Loucy (cell line): ENCODE data around the gene AP2A1.
"Not testable (repeated sequence)": the region's sequence is repeated elsewhere in the genome, so short reads cannot be mapped to it uniquely, and the experiment has no call there.

Source experiments
- H2AFZ ChIP-seq: fragments of 200-600 bp; sonication (generic); 2 replicates; pipeline ENCODE4 v1.6.0; 2016; ENCODE audit warnings: antibody characterized with exemption, mild to moderate bottlenecking, low read length, moderate library complexity
- H3F3A ChIP-seq: fragments of 200-600 bp; 2 replicates; pipeline ENCODE4 v1.6.0; 2016; ENCODE audit warnings: antibody characterized with exemption, low read depth, mild to moderate bottlenecking
- H3K27me3 ChIP-seq: fragments of 200-600 bp; sonication (generic); 2 replicates; pipeline ENCODE4 v1.6.1; 2014; ENCODE audit warnings: low read length, mild to moderate bottlenecking; ENCODE audit not compliant: insufficient read depth, poor library complexity, severe bottlenecking
- H3K36me3 ChIP-seq: fragments of 200-600 bp; sonication (generic); 2 replicates; pipeline ENCODE4 v1.6.1; 2016; ENCODE audit warnings: low read length; ENCODE audit not compliant: insufficient read depth
- H3K4me1 ChIP-seq: fragments of 200-600 bp; sonication (generic); 2 replicates; pipeline ENCODE4 v1.5.1; 2014; ENCODE audit warnings: low read length, mild to moderate bottlenecking; ENCODE audit not compliant: insufficient read depth, poor library complexity, severe bottlenecking
- H3K4me2 ChIP-seq: fragments of 200-600 bp; sonication (generic); 2 replicates; pipeline ENCODE4 v1.6.0; 2014; ENCODE audit warnings: antibody characterized with exemption, low read length, low read depth, mild to moderate bottlenecking; ENCODE audit not compliant: poor library complexity, severe bottlenecking
- H3K4me3 ChIP-seq: fragments of 200-600 bp; sonication (generic); 2 replicates; pipeline ENCODE4 v1.5.1; 2014; ENCODE audit warnings: low read length, mild to moderate bottlenecking, mixed read lengths; ENCODE audit not compliant: poor library complexity, severe bottlenecking
- H3K79me2 ChIP-seq: fragments of 200-600 bp; sonication (generic); 2 replicates; pipeline ENCODE4 v1.6.1; 2014; ENCODE audit warnings: low read length; ENCODE audit not compliant: insufficient read depth
- H3K9ac ChIP-seq: fragments of 200-600 bp; sonication (generic); 2 replicates; pipeline ENCODE4 v1.6.0; 2014; ENCODE audit warnings: mild to moderate bottlenecking, low read depth, low read length, moderate library complexity; ENCODE audit not compliant: poor library complexity, severe bottlenecking
- H3K9me2 ChIP-seq: fragments of 200-600 bp; sonication (generic); replicated peaks from 2 replicates; pipeline ENCODE4 v1.6.1; 2016; ENCODE audit warnings: low read depth, low read length, mixed read lengths
- H3K9me3 ChIP-seq: fragments of 200-600 bp; sonication (generic); 2 replicates; pipeline ENCODE4 v1.6.1; 2014; ENCODE audit warnings: mild to moderate bottlenecking, antibody characterized with exemption, low read length, low read depth; ENCODE audit not compliant: insufficient read depth
- H4K20me1 ChIP-seq: fragments of 200-600 bp; sonication (generic); 2 replicates; pipeline ENCODE4 v1.6.0; 2014; ENCODE audit warnings: antibody characterized with exemption, low read length, mild to moderate bottlenecking; ENCODE audit not compliant: insufficient read depth, poor library complexity, severe bottlenecking
- CTCF ChIP-seq: fragments of 200-600 bp; sonication (generic); conservative IDR thresholded peaks from 2 replicates; pipeline ENCODE4 v1.5.1; 2014; ENCODE audit warnings: mild to moderate bottlenecking, antibody characterized with exemption, low read length
- EZH2phosphoT487 ChIP-seq: fragments of 200-600 bp; IDR thresholded peaks from 2 replicates; pipeline ENCODE4 v1.6.1; 2018; ENCODE audit warnings: antibody characterized with exemption, mild to moderate bottlenecking, moderate library complexity, borderline replicate concordance

Gene AP2A1

GRCh38 chr19:49766930-49767299, at the start of gene AP2A1:
Gene AP2A1, plus strand, starts transcription at chr19:49767001. Its CDS starts 133 bp downstream, at chr19:49767134.
- Histone ChIP-seq H3K9ac (peak within 1 kb of the TSS; percentile 99), H3K36me3 (no peaks in the 10 kb centered on the region), H3K4me3 (peak within 1 kb of the TSS; percentile 100), H4K20me1 (peaks cover 17% of the 10 kb centered on the region), H3K9me2 (no peaks in the 10 kb centered on the region), H3K4me2 (peak within 1 kb of the TSS; percentile 100), H2AFZ (peak within 1 kb of the TSS; percentile 98), H3K4me1 (peaks cover 27% of the 10 kb centered on the region), H3K9me3 (no peaks in the 10 kb centered on the region), H3K27me3 (no peaks in the 10 kb centered on the region), H3K79me2 (peaks cover 35% of the 10 kb centered on the region), H3F3A (no peaks in the 10 kb centered on the region)
- no peak for TF ChIP-seq EZH2phosphoT487
- no peak for TF ChIP-seq CTCF

- no peaks in the 10 kb centered on the region for H3K9me2 ChIP-seq
- H3K27me3 ChIP-seq: no peaks in the 10 kb centered on the region
- H3K36me3 ChIP-seq: no peaks in the 10 kb centered on the region
- H3K9ac ChIP-seq: no peak overlapping the region
- H4K20me1 ChIP-seq: no peaks in the 10 kb centered on the region
- H3K4me1 ChIP-seq: no peaks in the 10 kb centered on the region
- no peak overlapping the region for H3K4me2 ChIP-seq
- no peaks in the 10 kb centered on the region for H3K79me2 ChIP-seq
- H2AFZ ChIP-seq: no peak overlapping the region
- H3F3A ChIP-seq: no peaks in the 10 kb centered on the region
- H3K4me3 ChIP-seq: no peak overlapping the region
- TF ChIP-seq EZH2phosphoT487 (no peak), CTCF (no peak)
- no peaks in the 10 kb centered on the region for H3K9me3 ChIP-seq
Measured at GRCh38 chr19:49718511-49718910, 48.3 kb upstream of the AP2A1 start.

- no peaks in the 10 kb centered on the region for H3K4me1 ChIP-seq
- H2AFZ ChIP-seq: no peak overlapping the region
- no peak overlapping the region for H3K4me3 ChIP-seq
- H3K9me2 ChIP-seq: no peaks in the 10 kb centered on the region
- no peaks in the 10 kb centered on the region for H3K79me2 ChIP-seq
- H3K9me3 ChIP-seq: no peaks in the 10 kb centered on the region
- H4K20me1 ChIP-seq: no peaks in the 10 kb centered on the region
- no peaks in the 10 kb centered on the region for H3K27me3 ChIP-seq
- H3K9ac ChIP-seq: no peak overlapping the region
- H3F3A ChIP-seq: no peaks in the 10 kb centered on the region
- no peak overlapping the region for H3K4me2 ChIP-seq
- TF ChIP-seq CTCF (no peak), EZH2phosphoT487 (no peak)
- H3K36me3 ChIP-seq: no peaks in the 10 kb centered on the region
Measured at GRCh38 chr19:49718991-49719390, 47.8 kb upstream of the AP2A1 start.

- H3K4me2 ChIP-seq, H3K4me3 ChIP-seq, H2AFZ ChIP-seq: not testable (repeated sequence)
Measured at GRCh38 chr19:49719420-49719819, 47.4 kb upstream of the AP2A1 start.

More at GRCh38 chr19:49719420-49719819, 47.4 kb upstream of the AP2A1 start:
- H3K4me1 ChIP-seq, H3K36me3 ChIP-seq, H3K9me3 ChIP-seq, H4K20me1 ChIP-seq, H3F3A ChIP-seq, H3K9me2 ChIP-seq, H3K27me3 ChIP-seq, H3K79me2 ChIP-seq, H3K9ac ChIP-seq: not testable (repeated sequence)
